Measurements from ENCODE around the gene HOMER3. TPM values are rescaled to one million over a fixed set of nuclear protein-coding genes. Genes with fewer than 3 reads are reported as not detected.
"Not testable (repeated sequence)": the region's sequence is repeated elsewhere in the genome, so short reads cannot be mapped to it uniquely, and the experiment has no call there.

The HOMER3 gene
- polyA plus RNA-seq, 1 donor, result 48.2 TPM

GRCh38 chr19:18903156-18904037 lies 37.6 kb downstream of the HOMER3 start:
- DNase-seq, result no peak

GRCh38 chr19:18902519-18902918 lies 38.5 kb downstream of the HOMER3 start:
- not testable (repeated sequence) for DNase-seq

- DNase-seq, result no peak
These were observed 39.5 kb downstream of the HOMER3 start for GRCh38 chr19:18901491-18901890.

- no peak for DNase-seq
These were observed 40.1 kb downstream of the HOMER3 start for GRCh38 chr19:18900700-18901481.

- no peak for DNase-seq
These were observed 41.1 kb downstream of the HOMER3 start for GRCh38 chr19:18899624-18900560.

- no peak for DNase-seq
These were observed 42.2 kb downstream of the HOMER3 start for GRCh38 chr19:18898607-18899408.

GRCh38 chr19:18898081-18898606 lies 42.9 kb downstream of the HOMER3 start:
- no peak for DNase-seq

GRCh38 chr19:18897094-18898029 lies 43.7 kb downstream of the HOMER3 start:
- DNase-seq, result no peak

- DNase-seq, result no peak
These were observed 44.6 kb downstream of the HOMER3 start for GRCh38 chr19:18896421-18896841.

GRCh38 chr19:18895824-18896341 lies 45.1 kb downstream of the HOMER3 start, which contains the start of gene CERS1:
CERS1 (minus strand) TSS chr19:18896158; CDS start chr19:18896072, 86 bp downstream.
- DNase-seq, result no peak

- no peak for DNase-seq
These were observed 45.8 kb downstream of the HOMER3 start for GRCh38 chr19:18895038-18895823.

- DNase-seq, result no peak
These were observed 46.6 kb downstream of the HOMER3 start for GRCh38 chr19:18894254-18895037.

- DNase-seq, result no peak
These were observed 47.3 kb downstream of the HOMER3 start for GRCh38 chr19:18893587-18894253.

- DNase-seq, result no peak
These were observed 50.9 kb downstream of the HOMER3 start for GRCh38 chr19:18889949-18890745.

GRCh38 chr19:18886972-18887371 lies 54.0 kb downstream of the HOMER3 start:
- DNase-seq, result no peak

Data from left kidney (tissue), 2 donors.